NT2/D1 (cell line): ENCODE data around the gene PLCH2.

Source experiments
- SUZ12 ChIP-seq: IDR thresholded peaks from 2 replicates; pipeline ENCODE4 v1.6.1; 2011; ENCODE audit not compliant: insufficient read length, insufficient read depth; ENCODE audit errors: extremely low read depth
- YY1 ChIP-seq: IDR thresholded peaks from 2 replicates; pipeline ENCODE4 v1.6.1; 2011; ENCODE audit not compliant: insufficient read length, insufficient read depth
- ZNF274 ChIP-seq: IDR thresholded peaks from 2 replicates; pipeline ENCODE4 v1.6.1; 2011; ENCODE audit warnings: mild to moderate bottlenecking, low read depth, low read length

GRCh38 chr1:2474933-2475371, 1.1 kb upstream of the PLCH2 start:
- TF ChIP-seq SUZ12 (no peak), ZNF274 (no peak), YY1 (no peak)
